SK-N-SH (cell line): Measurements from ENCODE around the gene ARHGEF26.

Experiments used
- CTCF ChIP-seq: fragments of 200-600 bp; sonication (generic); IDR thresholded peaks from 2 replicates; pipeline ENCODE4 v1.6.1; 2017; ENCODE audit warnings: antibody characterized with exemption, mild to moderate bottlenecking, moderate library complexity
- EP300 ChIP-seq, 2 experiments: IDR thresholded peaks; 2 replicates each; pipeline versions ENCODE4 v1.4.0 to v1.6.1; 2012; ENCODE audit warnings: borderline replicate concordance in 1 of 2, low read depth in 1 of 2, low read length in 1 of 2
- POLR2AphosphoS5 ChIP-seq: IDR thresholded peaks from 2 replicates; pipeline ENCODE4 v1.6.1; 2012; ENCODE audit warnings: low read depth, low read length
- RAD21 ChIP-seq: IDR thresholded peaks from 2 replicates; pipeline ENCODE4 v1.6.1; 2012; ENCODE audit warnings: mild to moderate bottlenecking, low read length
- SIN3A ChIP-seq: IDR thresholded peaks from 2 replicates; pipeline ENCODE4 v1.6.1; 2012; ENCODE audit warnings: low read depth, mild to moderate bottlenecking, low read length, moderate library complexity, borderline replicate concordance
- SMC3 ChIP-seq: IDR thresholded peaks from 2 replicates; pipeline ENCODE4 v1.6.1; 2012; ENCODE audit warnings: low read depth, low read length, improper control_type of control experiment
- TAF1 ChIP-seq: IDR thresholded peaks from 2 replicates; pipeline ENCODE4 v1.6.1; 2012; ENCODE audit warnings: low read depth, mild to moderate bottlenecking, low read length, moderate library complexity, borderline replicate concordance

- TF ChIP-seq CTCF (no peak), RAD21 (no peak), POLR2AphosphoS5 (no peak), EP300 (IDR thresholded peaks at IDR 0.05; ENCODE audit: borderline replicate concordance in 1 of 2, low read depth in 1 of 2, low read length in 1 of 2) (no peak), SIN3A (no peak), TAF1 (no peak), SMC3 (no peak)
Measured at GRCh38 chr3:154144825-154145465, 23.8 kb downstream of the ARHGEF26 start.
